Measurements from ENCODE around the gene TTC9. TPM values are rescaled to one million over a fixed set of nuclear protein-coding genes. Genes with fewer than 3 reads are reported as not detected.

Gene TTC9
- 1.8 TPM for total RNA-seq
- 6.1 TPM for polyA plus RNA-seq
- long read RNA-seq, donor 1: 0 reads
- long read RNA-seq, donor 2: 0 reads
- long read RNA-seq, donor 3, full-length matches to known transcripts: 3 of 3 reads
- long read RNA-seq, donor 3, partial matches to known transcripts: 0 of 3 reads
- long read RNA-seq, donor 3, other reads (novel, unspliced or antisense): 0 of 3 reads
- long read RNA-seq, donor 4, full-length matches to known transcripts: 3 of 3 reads
- long read RNA-seq, donor 4, partial matches to known transcripts: 0 of 3 reads
- long read RNA-seq, donor 4, other reads (novel, unspliced or antisense): 0 of 3 reads
- long read RNA-seq, donor 5, full-length matches to known transcripts: 19 of 24 reads
- long read RNA-seq, donor 5, partial matches to known transcripts: 5 of 24 reads
- long read RNA-seq, donor 5, other reads (novel, unspliced or antisense): 0 of 24 reads
- long read RNA-seq, donor 6, full-length matches to known transcripts: 9 of 9 reads
- long read RNA-seq, donor 6, partial matches to known transcripts: 0 of 9 reads
- long read RNA-seq, donor 6, other reads (novel, unspliced or antisense): 0 of 9 reads
- long read RNA-seq, donor 7, full-length matches to known transcripts: 10 of 33 reads
- long read RNA-seq, donor 7, partial matches to known transcripts: 23 of 33 reads
- long read RNA-seq, donor 7, other reads (novel, unspliced or antisense): 0 of 33 reads
- long read RNA-seq, donor 8, full-length matches to known transcripts: 5 of 5 reads
- long read RNA-seq, donor 8, partial matches to known transcripts: 0 of 5 reads
- long read RNA-seq, donor 8, other reads (novel, unspliced or antisense): 0 of 5 reads
- long read RNA-seq, donor 9, full-length matches to known transcripts: 4 of 4 reads
- long read RNA-seq, donor 9, partial matches to known transcripts: 0 of 4 reads
- long read RNA-seq, donor 9, other reads (novel, unspliced or antisense): 0 of 4 reads
- long read RNA-seq, donor 10, full-length matches to known transcripts: 7 of 14 reads
- long read RNA-seq, donor 10, partial matches to known transcripts: 7 of 14 reads
- long read RNA-seq, donor 10, other reads (novel, unspliced or antisense): 0 of 14 reads

DNA sequence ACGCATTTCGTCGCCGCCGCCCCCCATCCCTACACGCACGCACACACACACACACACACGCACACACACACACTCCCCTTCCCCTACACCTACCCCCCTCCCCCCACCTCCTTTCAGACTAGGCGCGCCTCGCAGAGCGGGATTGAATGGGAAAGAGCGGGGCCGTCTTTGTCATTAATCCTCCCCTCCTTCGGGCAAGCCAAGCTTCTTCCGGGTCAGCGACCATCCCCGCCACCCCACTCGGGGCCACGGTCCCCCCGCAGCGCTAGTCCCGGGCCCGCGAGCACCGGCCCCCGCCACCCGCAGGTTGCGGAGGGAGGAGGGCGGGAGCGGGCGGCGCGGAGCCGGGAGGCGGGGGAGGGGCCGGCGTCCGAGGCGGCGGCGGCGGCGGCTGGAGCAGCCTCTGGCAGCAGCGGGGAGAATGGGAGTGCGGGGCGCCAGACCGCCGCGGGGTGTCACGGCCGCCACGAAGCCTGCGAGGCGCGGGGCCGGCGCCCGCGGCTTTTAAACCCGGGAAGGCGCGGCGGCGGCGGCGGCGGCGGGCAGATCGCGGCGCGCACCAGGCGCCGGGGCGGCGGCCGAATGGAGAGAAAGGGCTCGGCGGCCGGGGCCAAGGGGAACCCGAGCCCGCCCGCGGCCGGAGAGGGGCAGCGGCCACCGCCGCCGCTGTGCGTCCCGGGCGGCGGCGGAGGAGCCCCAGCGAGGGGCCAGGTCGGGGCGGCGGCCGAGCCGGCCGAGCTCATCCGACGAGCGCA is at the start of gene TTC9:
TTC9 (plus strand) TSS at position 369 of the 755 bp plus-strand sequence; CDS start at position 583, 214 bp downstream.
- Histone ChIP-seq H3K27ac (ENCODE audit: low read depth in 1 of 2, low read length in 1 of 2) (peak within 1 kb of the TSS; percentile 80 to 84), H3K27me3 (ENCODE audit: control insufficient read depth in 2 of 2, insufficient read depth in 1 of 2, low read length in 1 of 2) (peaks cover 0 to 32% of the 10 kb centered on the region in 2 donors), H3K4me3 (ENCODE audit: low read length in 2 of 2) (peak within 1 kb of the TSS; percentile 68 to 71), H3K4me1 (ENCODE audit: control insufficient read depth in 2 of 2, insufficient read depth in 2 of 2, low read length in 2 of 2) (peaks cover 24 to 36% of the 10 kb centered on the region in 2 donors), H3K9me3 (ENCODE audit: control insufficient read depth in 2 of 2, insufficient read depth in 1 of 2, low read length in 1 of 2) (peaks cover 0 to 1% of the 10 kb centered on the region in 2 donors), H3K36me3 (ENCODE audit: control insufficient read depth in 2 of 2, insufficient read depth in 2 of 2, low read length in 1 of 2) (no peaks in the 10 kb centered on the region)
- peak in 1 of 9 donors; percentile 15 for DNase-seq (ENCODE audit: low read depth in 6 of 9, low spot score in 9 of 9)
- WGBS: under 1% methylated on average over 105 of the region's 105 CpGs

DNA sequence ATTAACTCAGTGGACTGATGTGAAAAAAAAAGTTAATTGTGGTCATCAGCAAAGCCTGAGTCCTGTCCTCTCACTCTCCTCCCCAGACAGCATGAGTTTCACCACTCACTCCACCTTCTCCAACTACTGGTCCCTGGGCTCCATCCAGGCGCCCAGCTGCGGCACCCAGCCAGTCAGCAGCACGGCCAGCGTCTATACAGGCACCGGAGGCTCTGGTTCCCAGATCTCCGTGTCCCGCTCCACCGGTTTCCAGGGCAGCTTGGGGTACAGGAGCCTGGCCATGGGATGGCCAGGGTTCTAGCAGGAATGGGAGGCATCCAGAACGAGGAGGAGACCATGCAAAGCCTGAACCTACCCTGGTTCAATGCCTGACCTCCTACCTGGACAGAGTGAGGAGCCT is 47.3 kb upstream of the TTC9 start:
- Histone ChIP-seq H3K36me3 (ENCODE audit: control insufficient read depth in 2 of 2, insufficient read depth in 2 of 2, low read length in 1 of 2) (peaks cover 38 to 55% of the 10 kb centered on the region in 2 donors), H3K4me1 (ENCODE audit: control insufficient read depth in 2 of 2, insufficient read depth in 2 of 2, low read length in 2 of 2) (peaks cover 3 to 6% of the 10 kb centered on the region in 2 donors), H3K27ac (ENCODE audit: low read depth in 1 of 2, low read length in 1 of 2) (no peak overlapping the region), H3K9me3 (ENCODE audit: control insufficient read depth in 2 of 2, insufficient read depth in 1 of 2, low read length in 1 of 2) (no peaks in the 10 kb centered on the region), H3K27me3 (ENCODE audit: control insufficient read depth in 2 of 2, insufficient read depth in 1 of 2, low read length in 1 of 2) (no peaks in the 10 kb centered on the region), H3K4me3 (ENCODE audit: low read length in 2 of 2) (no peak overlapping the region)
- 99% methylated on average over 9 of the region's 9 CpGs for WGBS
- no peak for DNase-seq (ENCODE audit: low read depth in 6 of 9, low spot score in 9 of 9)

DNA sequence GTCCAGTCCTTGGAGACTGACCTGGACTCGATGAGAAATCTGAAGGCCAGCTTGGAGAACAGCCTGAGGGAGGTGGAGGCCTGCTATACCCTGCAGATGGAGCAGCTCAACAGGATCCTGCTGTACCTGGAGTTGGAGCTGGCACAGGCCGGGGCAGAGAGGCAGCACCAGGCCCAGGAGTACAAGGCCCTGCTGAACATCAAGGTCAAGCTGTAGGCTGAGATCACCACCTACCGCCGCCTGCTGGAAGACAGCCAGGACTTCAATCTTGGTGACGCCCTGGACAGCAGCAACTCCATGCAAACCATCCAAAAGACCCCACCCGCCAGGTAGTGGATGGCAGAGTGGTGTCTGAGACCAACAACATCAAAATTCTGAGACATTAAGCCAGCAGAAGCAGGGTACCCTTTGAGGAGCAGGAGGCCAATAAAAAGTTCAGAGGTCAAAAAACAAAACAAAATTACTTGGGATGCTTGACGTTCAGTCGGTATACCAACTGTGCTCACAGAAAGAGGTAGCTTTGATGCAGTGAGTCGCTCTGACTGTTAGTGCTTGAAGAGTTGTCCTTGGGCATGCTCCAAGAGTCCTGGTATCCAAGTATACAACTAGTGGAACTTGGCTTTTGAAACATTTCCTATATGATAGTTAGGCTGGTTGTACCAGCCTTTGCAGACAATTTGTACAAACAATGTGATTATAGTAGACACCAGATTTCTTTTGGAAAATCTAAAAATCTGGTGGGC is 46.1 kb upstream of the TTC9 start:
- H3K9me3 ChIP-seq (ENCODE audit: control insufficient read depth in 2 of 2, insufficient read depth in 1 of 2, low read length in 1 of 2): no peaks in the 10 kb centered on the region
- H3K27ac ChIP-seq (ENCODE audit: low read depth in 1 of 2, low read length in 1 of 2): no peak overlapping the region
- 97% methylated on average over 9 of the region's 9 CpGs for WGBS
- H3K4me1 ChIP-seq (ENCODE audit: control insufficient read depth in 2 of 2, insufficient read depth in 2 of 2, low read length in 2 of 2): peaks cover 5 to 8% of the 10 kb centered on the region in 2 donors
- peaks cover 33 to 45% of the 10 kb centered on the region in 2 donors for H3K36me3 ChIP-seq (ENCODE audit: control insufficient read depth in 2 of 2, insufficient read depth in 2 of 2, low read length in 1 of 2)
- H3K27me3 ChIP-seq (ENCODE audit: control insufficient read depth in 2 of 2, insufficient read depth in 1 of 2, low read length in 1 of 2): no peaks in the 10 kb centered on the region
- DNase-seq (ENCODE audit: low read depth in 6 of 9, low spot score in 9 of 9): no peak
- no peak overlapping the region for H3K4me3 ChIP-seq (ENCODE audit: low read length in 2 of 2)

DNA sequence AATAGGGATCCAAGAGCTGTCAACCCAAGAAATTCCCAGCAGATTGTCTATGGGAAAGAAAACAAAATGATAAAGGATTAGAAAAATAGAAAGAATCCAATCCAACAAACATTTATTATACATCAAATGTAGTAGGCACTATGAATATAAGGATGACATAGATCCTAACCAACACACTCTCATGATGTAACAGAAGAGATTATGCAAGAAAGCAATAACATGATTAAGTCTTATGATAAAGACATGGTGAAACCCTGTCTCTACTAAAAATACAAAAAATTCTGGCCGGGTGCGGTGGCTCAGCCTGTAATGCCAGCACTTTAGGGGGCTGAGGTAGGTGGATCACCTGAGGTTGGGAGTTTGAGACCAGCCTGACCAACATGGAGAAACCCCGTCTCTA is 44.0 kb upstream of the TTC9 start:
- no peak overlapping the region for H3K4me3 ChIP-seq (ENCODE audit: low read length in 2 of 2)
- DNase-seq (ENCODE audit: low read depth in 6 of 9, low spot score in 9 of 9): no peak
- no peaks in the 10 kb centered on the region for H3K9me3 ChIP-seq (ENCODE audit: control insufficient read depth in 2 of 2, insufficient read depth in 1 of 2, low read length in 1 of 2)
- peaks cover 5 to 8% of the 10 kb centered on the region in 2 donors for H3K4me1 ChIP-seq (ENCODE audit: control insufficient read depth in 2 of 2, insufficient read depth in 2 of 2, low read length in 2 of 2)
- no peak overlapping the region for H3K27ac ChIP-seq (ENCODE audit: low read depth in 1 of 2, low read length in 1 of 2)
- 97% methylated on average over 3 of the region's 3 CpGs for WGBS
- peaks cover 29 to 31% of the 10 kb centered on the region in 2 donors for H3K36me3 ChIP-seq (ENCODE audit: control insufficient read depth in 2 of 2, insufficient read depth in 2 of 2, low read length in 1 of 2)
- H3K27me3 ChIP-seq (ENCODE audit: control insufficient read depth in 2 of 2, insufficient read depth in 1 of 2, low read length in 1 of 2): peaks cover 0 to 2% of the 10 kb centered on the region in 2 donors

DNA sequence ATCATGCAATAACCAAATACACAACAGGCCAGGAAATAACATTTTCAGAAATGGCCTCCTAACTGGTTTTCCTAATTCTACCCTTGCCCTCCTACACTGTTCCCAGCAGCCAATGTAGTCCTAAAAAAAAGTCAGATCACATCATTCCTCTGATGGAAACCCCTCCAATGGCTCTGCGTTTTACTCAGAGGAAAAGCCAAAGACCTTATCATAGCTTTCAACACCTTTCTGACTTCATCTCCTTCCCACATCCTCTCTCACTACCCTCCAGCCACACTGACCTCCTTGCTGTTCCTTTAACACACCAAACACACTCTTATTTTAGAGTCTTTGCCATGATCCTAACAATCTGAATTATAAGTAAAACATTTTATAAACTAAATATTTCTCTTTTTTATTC is 42.4 kb upstream of the TTC9 start:
- H3K27ac ChIP-seq (ENCODE audit: low read depth in 1 of 2, low read length in 1 of 2): no peak overlapping the region
- H3K4me3 ChIP-seq (ENCODE audit: low read length in 2 of 2): peak overlapping the region in 1 of 2 donors; percentile 93
- H3K4me1 ChIP-seq (ENCODE audit: control insufficient read depth in 2 of 2, insufficient read depth in 2 of 2, low read length in 2 of 2): peaks cover 5 to 8% of the 10 kb centered on the region in 2 donors
- H3K9me3 ChIP-seq (ENCODE audit: control insufficient read depth in 2 of 2, insufficient read depth in 1 of 2, low read length in 1 of 2): no peaks in the 10 kb centered on the region
- no peak for DNase-seq (ENCODE audit: low read depth in 6 of 9, low spot score in 9 of 9)
- peaks cover 0 to 2% of the 10 kb centered on the region in 2 donors for H3K27me3 ChIP-seq (ENCODE audit: control insufficient read depth in 2 of 2, insufficient read depth in 1 of 2, low read length in 1 of 2)
- peaks cover 20 to 21% of the 10 kb centered on the region in 2 donors for H3K36me3 ChIP-seq (ENCODE audit: control insufficient read depth in 2 of 2, insufficient read depth in 2 of 2, low read length in 1 of 2)
- 82% methylated on average over 1 of the region's 1 CpG for WGBS

DNA sequence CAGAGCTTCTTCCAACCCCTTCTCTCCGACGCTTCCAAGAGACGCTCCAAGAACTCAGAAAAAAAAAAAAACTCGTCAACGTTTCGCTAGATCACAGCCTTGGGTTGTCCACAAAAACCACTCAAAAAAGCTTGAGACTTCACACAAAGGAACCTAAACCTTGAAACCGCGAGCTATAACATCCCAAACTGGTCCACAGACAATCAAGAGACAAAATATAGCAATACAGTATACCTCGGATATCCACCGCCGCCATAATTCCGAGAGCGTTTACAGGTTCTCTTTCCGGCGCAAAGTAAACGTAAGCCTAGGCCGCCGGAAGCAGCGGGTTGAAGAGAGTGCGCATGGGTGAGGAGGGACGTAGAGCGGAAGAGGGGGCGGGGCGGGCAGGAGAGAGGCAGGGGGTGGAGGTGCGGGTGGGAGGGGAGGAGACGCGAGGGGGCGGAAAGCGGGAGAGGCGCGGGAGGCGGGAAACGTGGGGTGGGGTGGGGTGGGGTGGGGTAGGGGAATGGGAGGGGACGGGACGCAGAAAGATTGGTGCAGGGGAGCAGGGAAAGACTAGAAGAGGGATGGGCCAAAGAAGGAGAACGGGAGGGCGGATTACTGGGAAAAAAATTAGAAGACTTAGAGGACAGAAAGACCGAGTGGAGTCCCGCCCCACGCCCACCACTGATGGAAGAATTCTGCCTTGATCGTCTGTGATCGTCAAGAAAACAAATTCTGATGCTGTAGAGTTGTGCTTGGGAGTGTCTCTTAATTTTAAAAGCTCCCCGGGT is 41.1 kb upstream of the TTC9 start, which contains the start of gene MED6:
MED6 (minus strand) TSS at position 274 of the 776 bp plus-strand sequence; CDS start at position 256, 18 bp downstream.
- peaks cover 0 to 2% of the 10 kb centered on the region in 2 donors for H3K27me3 ChIP-seq (ENCODE audit: control insufficient read depth in 2 of 2, insufficient read depth in 1 of 2, low read length in 1 of 2)
- 2% methylated on average over 43 of the region's 43 CpGs for WGBS
- H3K9me3 ChIP-seq (ENCODE audit: control insufficient read depth in 2 of 2, insufficient read depth in 1 of 2, low read length in 1 of 2): no peaks in the 10 kb centered on the region
- DNase-seq (ENCODE audit: low read depth in 6 of 9, low spot score in 9 of 9): peak; percentile 80 to 97 (median 90)
- peak within 1 kb of the TSS; percentile 76 to 86 for H3K27ac ChIP-seq (ENCODE audit: low read depth in 1 of 2, low read length in 1 of 2)
- peak within 1 kb of the TSS; percentile 75 to 93 for H3K4me3 ChIP-seq (ENCODE audit: low read length in 2 of 2)
- peaks cover 5 to 8% of the 10 kb centered on the region in 2 donors for H3K4me1 ChIP-seq (ENCODE audit: control insufficient read depth in 2 of 2, insufficient read depth in 2 of 2, low read length in 2 of 2)
- peaks cover 9% of the 10 kb centered on the region in 2 donors for H3K36me3 ChIP-seq (ENCODE audit: control insufficient read depth in 2 of 2, insufficient read depth in 2 of 2, low read length in 1 of 2)

DNA sequence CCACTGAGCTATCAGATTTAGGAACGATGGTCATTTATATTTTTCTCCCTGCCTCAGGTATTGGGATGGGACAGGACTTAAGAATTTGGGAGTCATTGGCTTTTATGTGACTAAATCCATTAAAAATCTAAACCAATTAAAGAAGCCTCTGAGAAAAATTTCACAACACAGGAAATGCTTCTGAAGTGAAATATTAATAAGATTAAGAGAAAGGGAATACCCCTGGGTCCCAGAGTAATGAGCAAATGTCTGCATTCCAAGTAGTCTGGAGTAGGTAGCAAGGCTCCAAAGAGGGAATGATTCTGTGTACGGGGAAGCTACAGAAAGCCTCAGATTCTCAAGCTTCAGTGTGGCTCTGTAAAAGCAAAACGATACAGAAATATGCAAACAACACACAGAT is 40.6 kb upstream of the TTC9 start:
- H3K4me1 ChIP-seq (ENCODE audit: control insufficient read depth in 2 of 2, insufficient read depth in 2 of 2, low read length in 2 of 2): peaks cover 5 to 8% of the 10 kb centered on the region in 2 donors
- peaks cover 3% of the 10 kb centered on the region in 2 donors for H3K36me3 ChIP-seq (ENCODE audit: control insufficient read depth in 2 of 2, insufficient read depth in 2 of 2, low read length in 1 of 2)
- H3K27me3 ChIP-seq (ENCODE audit: control insufficient read depth in 2 of 2, insufficient read depth in 1 of 2, low read length in 1 of 2): peaks cover 0 to 2% of the 10 kb centered on the region in 2 donors
- no peaks in the 10 kb centered on the region for H3K9me3 ChIP-seq (ENCODE audit: control insufficient read depth in 2 of 2, insufficient read depth in 1 of 2, low read length in 1 of 2)
- 65% methylated on average over 3 of the region's 3 CpGs for WGBS
- DNase-seq (ENCODE audit: low read depth in 6 of 9, low spot score in 9 of 9): no peak
- no peak overlapping the region for H3K27ac ChIP-seq (ENCODE audit: low read depth in 1 of 2, low read length in 1 of 2)
- peak overlapping the region; percentile 31 to 75 for H3K4me3 ChIP-seq (ENCODE audit: low read length in 2 of 2)
